NCI-H2171 treated with DMSO at 0.1 percent for 48 hours (cell line): ENCODE measurements around the gene PSMB2.

ENCODE experiments used
- DNase-seq: peaks from one replicate; lab custom pipeline; 2025; lab: John Stamatoyannopoulos, UW

PSMB2 gene

DNA sequence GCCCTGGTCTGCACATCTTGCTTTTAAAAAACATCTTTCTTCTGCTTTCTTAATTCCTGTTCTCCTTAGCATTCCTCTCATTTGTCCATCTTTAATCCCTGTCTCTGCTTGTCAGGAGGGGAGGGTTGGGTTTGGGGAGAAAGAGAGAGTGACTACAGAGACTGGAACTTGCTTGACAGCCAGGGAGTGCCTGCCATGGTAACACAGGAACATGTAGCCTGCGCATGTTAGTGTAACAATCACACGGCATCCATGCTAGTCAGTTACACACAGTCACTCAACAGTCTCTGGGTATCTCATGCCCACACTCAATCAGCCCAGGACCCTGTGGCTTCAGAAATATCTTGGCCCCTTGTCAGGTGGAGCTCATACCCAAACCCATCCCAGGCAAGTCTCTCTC is 69.0 kb downstream of the PSMB2 start:
- no peak for DNase-seq

DNA sequence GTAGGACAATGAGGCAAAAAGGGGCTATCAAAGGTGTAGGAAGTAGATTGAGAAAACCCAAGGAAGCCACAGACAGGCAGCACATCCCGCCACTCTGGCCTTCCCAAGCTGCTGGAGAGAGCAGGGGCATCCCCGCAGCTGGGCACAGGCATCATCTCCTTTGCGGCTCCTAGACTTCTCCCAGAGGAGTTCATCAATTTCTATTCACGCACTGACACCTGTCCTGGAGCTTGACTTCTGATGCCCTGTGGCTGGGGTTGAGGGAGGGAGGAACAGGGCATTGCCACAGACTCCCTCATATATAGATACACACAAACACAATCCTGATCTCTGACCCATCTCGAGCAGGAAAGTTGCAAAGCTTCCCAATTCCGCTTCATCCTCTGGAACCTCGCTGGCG is 70.1 kb downstream of the PSMB2 start:
- DNase-seq, result no peak

DNA sequence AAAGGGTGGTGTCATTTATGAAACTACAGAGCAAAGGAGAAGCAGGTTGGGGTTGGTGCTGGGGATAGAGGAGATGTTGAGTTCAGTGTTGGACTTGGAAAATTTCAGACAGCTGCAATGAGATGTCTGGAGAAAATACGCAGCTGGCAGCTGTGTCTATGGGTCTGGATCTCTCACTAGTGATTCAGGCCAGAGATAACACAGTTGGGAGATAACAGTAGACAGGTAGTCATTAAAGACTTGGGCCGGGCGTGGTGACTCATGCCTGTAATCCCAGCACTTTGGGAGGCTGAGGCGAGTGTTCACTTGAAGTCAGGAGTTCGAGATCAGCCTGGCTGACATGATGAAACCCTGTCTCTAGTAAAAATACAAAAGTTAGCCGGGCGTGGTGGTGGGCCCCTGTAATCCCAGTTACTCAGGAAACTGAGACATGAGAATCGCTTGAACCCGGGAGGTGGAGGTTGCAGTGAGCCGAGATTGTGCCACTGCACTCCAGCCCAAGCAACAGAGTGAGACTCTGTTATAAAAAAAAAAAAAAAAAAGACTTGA is 70.7 kb downstream of the PSMB2 start:
- DNase-seq, result no peak

DNA sequence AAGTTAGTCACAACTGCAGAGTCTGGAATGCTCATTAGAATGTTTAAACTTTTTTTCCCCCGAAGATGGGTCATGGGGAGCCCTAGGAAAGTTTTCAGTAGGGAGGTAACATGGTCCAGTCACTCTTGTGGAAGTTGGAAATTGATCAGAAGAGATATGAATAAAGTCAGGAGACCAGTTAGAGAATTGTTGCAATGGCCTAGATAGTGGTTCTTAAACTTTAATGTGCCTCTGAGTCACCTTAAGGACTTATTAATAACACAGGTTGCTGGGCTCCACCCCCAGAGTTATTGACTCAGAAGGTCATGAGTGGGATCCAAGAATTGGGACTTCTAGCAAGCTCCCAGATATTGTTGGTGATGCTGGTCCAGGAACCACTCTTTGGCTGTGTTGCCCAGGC is 71.4 kb downstream of the PSMB2 start:
- DNase-seq, result no peak

DNA sequence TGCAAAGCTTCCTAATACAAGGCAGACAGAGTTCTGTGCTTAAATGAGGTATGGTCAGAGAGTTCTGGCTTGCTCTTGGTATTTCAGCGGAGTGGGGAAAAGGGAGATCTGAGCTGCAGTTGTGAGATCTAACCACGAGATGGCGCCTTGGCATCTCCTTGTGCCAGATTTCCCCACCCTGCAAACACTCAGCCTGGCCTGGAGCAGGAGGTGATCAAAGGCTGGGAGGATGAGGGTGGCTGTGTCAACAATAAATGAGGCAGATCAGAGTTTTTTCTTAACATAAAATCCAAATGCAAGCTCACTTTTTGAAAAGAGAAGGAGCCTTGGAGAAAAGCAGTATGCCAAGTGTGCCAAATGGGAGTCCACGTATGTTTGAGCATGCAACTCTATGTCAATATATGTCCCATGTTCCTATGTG is 72.3 kb downstream of the PSMB2 start:
- peak; percentile 66 for DNase-seq

DNA sequence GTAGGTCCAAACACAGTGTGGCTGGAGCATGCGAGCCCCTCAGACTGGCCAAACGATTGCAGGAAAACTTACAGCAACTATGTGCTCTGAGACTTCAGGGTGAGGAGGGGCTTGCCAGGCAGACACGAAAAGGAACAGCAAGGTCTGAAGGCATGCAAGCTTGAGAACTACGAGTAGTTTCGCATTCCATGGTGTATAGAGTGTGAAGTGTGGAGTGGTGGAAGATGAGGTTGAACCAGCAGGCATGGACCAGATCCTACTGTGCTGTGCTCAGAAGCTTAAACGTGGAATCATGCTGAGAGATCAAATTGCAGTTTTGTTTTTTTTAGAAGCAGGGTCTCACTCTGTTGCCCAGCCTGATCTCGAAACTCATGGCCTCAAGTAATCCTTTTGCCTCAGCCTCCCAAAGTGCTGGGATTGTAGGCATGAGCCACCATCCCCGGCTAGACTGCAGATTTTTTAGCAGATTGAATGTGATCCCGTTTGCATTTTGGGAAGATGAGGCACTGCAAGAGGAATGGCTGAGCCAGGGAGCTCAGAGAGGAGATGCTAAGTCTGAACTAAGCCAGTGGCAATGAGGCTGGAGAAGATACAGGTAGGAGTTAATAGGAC is 73.3 kb downstream of the PSMB2 start:
- DNase-seq, result no peak

DNA sequence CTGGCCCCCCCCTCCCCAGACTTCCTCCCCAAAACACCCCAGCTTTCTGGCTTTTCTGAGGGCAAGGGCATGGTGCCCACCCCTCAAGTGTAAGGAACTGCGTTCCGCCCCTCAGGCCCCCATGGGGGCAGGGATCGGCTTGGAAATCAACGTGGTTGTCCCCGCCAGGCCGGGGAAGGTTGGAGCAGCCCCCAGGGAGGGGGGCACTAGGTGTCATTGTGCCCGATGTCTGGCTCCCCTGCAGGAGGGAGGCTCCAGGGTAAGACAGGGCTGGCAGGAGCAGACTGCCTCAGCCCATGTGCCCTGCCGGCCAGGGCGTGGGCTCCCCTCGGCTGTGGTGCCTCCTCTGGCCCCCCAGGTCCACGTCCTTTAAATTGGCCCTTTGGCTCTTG is 75.6 kb downstream of the PSMB2 start:
- DNase-seq, result no peak

DNA sequence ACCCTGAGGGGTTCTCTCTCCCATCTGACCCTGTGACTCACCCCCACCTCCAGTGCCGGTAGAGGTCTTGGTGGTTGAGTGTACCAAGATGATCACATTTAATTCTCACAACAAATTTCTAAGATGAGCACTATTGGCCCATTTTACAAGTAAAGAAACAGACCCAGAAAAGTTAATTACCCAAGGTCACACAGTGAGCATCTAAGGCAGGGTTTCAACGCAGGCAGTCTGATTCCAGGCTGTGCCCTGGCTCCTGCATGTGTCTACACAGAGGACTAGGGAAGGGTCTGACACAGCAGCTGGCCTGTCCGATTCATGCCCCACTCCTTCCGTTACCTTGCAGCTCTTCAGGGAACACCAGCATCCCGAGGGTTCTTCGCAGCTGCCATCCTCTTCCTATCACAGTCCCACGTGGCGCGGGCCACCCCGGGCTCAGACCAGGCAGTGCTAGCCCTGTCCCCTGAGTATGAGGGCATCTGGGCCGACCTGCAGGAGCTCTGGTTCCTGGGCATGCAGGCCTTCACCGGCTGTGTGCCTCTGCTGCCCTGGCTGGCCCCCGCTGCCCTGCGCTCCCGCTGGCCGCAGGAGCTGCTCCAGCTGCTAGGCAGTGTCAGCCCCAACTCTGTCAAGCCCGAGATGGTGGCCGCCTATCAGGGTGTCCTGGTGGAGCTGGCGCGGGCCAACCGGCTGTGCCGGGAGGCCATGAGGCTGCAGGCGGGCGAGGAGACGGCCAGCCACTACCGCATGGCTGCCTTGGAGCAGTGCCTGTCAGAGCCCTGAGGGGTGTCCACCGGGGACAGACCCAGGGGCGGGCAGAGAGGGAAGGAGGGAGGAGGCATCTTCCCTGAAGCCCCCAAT is 76.2 kb downstream of the PSMB2 start:
- no peak for DNase-seq

DNA sequence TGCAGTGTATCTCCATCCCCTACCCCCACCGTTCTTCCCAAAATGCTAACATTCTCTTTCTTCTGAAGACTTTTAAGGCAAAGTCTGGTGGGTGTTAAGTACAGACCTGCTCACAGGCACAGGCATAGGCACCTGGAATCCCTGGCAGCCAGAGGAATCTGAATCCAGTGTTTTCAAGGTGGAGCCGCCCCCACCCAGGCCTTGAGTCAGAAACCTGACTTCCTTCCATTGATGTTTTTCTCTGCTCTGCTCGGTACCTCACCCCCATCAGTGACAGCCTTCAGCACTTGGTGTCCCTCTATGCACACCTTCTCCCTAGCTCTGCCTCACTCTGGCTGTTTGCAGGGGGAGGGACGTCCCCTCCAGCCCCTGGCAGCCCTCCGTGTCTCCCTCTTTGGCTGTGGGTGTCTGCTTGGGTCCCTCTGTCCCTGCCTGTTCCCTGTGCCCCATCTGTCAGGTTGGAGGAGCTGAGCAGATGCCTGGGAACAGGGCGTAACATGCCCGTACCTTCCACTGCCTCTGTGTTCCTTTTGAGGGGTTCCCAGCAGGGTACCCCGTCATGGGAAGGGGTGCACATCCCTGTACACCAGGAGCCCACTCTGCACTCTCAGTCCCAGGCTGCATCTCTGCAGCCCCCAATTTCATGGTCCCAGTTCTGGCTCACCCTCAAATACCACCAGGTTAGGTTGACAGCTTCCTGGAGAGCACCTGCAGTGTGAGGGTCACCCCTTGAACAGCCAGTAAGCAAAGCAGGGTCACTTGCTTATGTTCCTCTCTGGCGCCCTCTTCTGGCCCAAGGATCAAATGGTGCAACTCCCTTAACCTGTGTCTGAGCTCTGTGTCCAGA is 77.1 kb downstream of the PSMB2 start:
- DNase-seq, result peak; percentile 67

DNA sequence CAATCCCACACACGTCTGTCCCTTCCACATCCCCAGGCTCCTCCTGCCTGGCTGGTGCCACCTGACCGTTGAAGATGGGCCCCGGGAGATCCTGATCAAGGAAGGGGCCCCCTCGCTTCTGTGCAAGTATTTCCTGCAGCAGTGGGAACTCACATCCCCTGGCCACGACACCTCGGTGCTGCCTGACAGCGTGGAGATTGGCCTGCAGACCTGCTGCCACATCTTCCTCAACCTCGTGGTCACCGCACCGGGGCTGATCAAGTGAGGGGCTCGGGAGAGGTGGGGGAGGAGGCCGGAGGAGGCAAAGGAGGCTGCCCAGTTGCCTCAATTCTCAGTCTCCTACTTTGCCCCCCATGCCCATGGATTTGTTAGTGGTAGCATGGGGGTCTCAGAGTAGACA is 78.2 kb downstream of the PSMB2 start:
- DNase-seq, result no peak

DNA sequence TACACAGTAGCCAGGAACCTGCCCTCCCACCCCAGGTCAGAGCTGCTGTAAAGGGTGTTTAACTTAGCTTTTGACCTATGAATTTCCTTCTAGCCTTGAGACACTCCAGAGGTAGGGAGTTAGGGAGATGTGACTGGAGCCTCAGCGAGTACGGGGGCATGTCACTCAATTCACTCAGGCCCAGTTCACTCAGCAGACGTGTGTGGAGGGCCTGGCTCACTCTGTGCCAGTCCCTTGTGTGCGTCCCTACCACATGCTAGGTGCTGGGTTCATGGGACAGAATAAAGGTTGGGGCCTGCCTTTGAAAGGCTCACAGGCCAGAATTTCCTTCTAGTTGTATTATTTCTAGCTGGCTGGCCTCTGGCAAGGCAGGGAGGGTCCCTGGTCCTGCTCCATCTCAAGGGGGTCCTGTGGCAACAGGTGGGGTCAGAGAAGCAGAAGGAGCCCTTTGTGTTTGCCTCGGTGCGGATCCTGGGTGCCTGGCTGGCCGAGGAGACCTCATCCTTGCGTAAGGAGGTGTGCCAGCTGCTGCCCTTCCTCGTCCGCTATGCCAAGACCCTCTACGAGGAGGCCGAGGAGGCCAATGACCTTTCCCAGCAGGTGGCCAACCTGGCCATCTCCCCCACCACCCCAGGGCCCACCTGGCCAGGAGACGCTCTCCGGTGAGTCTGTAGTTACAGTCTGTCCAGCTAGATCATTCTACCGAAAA is 79.2 kb downstream of the PSMB2 start:
- no peak for DNase-seq

DNA sequence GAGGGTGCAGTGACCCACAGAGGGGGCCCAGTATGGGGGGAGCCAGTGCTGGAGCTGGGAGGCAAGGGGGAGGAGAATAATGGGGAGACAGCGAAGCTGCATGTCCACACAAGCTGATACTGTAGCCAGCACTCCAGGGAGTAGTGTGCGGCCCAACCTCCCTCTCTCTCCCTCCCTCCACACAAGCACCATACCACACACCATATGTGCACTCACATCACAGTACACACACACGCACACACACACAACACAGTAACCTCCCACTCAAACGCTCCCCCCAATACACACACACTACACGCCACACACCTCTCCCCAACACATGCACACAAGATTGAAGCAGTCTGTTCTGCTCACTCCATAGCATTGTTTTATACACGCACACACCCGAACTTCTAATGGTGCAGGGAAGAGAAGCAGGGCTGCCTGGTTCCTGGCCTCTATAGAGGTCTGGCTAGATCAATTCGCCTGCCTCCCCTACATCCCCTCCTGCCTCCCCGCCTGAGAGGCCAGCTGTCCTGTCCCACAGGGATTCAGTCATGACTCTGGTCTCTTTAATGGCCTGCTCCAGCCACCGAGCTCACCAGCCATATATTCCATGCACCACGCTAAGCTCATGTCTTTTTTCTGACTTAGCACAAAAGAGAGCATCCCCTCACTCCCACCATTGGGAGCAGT is 79.9 kb downstream of the PSMB2 start:
- no peak for DNase-seq

DNA sequence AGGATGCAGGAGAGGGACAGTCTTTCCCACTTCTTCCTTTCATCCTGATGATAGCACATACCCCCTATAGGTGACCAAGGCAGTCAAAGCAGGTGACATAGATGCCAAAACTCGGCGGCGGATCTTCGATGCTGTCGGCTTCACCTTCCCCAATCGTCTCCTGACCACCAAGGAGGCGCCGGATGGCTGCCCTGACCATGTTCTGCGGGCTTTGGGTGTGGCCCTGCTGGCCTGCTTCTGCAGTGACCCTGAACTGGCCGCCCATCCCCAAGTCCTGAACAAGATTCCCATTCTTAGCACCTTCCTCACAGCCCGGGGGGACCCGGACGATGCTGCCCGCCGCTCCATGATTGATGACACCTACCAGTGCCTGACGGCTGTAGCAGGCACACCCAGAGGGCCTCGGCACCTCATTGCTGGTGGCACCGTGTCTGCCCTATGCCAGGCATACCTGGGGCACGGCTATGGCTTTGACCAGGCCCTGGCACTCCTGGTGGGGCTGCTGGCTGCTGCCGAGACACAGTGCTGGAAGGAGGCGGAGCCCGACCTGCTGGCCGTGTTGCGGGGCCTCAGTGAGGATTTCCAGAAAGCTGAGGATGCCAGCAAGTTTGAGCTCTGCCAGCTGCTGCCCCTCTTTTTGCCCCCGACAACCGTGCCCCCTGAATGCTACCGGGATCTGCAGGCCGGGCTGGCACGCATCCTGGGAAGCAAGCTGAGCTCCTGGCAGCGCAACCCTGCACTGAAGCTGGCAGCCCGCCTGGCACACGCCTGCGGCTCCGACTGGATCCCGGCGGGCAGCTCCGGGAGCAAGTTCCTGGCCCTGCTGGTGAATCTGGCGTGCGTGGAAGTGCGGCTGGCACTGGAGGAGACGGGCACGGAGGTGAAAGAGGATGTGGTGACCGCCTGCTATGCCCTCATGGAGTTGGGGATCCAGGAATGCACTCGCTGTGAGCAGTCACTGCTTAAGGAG is 80.8 kb downstream of the PSMB2 start:
- DNase-seq, result no peak

DNA sequence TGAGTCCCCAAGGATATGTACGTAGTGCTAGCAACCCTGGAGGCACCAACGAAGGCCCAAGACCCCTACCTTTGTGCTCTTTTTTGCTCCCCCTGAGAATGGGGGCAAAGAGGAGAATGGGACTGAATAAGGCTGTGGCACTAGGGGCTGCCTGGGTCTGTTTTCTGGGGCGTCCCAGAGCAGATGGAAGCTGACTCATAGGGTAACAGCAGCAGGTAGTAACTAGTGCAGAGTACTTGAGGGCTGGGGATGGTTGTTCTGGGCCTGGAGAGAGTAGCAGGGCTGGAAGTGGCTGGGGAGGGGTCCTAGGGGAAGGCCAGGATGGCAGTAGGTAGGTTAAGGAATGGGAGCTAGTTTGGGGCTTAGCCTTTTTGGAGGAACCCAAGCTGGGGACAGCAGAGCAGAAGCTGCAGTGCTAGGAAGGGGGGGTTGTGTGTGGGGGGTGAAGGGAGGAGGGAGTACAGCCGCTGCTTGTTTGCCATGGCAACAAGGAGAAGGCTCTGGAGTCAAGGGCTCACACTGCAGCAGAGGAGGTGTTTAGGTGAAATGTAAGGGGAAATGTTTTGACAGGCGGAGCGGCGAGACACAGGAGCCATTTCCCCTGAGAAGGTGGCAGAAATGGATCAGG is 81.9 kb downstream of the PSMB2 start:
- no peak for DNase-seq

DNA sequence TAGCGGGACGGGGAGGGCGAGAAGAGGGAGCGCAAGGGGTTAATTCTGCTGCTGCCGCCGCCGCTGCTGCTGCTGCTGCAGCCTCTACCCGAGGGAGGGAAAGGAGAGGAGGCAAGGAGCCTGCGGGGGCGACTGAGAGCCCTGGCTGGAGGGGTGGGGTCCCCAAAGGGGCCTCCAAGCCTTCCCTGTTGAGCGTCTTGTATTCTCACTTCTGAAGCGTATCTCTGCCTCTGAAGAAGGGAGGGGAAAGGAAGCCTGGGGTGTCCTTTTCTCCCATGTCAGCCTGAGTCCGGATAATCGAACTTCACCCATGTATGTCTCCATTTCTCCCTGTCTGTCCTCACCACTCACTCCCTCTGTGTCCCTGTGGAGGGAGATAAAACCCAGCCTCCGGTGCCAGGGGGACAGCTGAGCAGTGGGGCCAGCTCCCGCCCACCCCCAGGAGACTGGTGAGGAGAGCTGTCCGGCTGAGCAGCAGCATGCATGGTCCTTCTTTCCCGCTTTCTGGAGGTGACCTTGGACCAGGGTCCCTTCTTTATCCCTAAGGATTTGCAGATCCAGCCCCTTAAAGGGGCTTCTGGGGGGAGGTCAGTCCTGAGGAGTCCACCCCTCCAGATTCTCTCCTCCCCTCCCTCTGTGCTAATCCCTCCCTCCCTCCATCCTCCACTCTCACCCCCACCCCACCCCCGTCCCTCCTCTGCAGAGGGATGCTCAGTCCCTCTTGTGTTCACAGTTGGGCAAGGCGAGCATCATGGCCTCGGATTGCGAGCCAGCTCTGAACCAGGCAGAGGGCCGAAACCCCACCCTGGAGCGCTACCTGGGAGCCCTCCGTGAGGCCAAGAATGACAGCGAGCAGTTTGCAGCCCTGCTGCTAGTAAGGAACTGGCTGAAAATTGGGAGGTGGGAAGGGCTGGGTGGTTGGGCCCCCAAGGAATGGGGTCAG is 82.7 kb downstream of the PSMB2 start:
- peak; percentile 24 for DNase-seq

DNA sequence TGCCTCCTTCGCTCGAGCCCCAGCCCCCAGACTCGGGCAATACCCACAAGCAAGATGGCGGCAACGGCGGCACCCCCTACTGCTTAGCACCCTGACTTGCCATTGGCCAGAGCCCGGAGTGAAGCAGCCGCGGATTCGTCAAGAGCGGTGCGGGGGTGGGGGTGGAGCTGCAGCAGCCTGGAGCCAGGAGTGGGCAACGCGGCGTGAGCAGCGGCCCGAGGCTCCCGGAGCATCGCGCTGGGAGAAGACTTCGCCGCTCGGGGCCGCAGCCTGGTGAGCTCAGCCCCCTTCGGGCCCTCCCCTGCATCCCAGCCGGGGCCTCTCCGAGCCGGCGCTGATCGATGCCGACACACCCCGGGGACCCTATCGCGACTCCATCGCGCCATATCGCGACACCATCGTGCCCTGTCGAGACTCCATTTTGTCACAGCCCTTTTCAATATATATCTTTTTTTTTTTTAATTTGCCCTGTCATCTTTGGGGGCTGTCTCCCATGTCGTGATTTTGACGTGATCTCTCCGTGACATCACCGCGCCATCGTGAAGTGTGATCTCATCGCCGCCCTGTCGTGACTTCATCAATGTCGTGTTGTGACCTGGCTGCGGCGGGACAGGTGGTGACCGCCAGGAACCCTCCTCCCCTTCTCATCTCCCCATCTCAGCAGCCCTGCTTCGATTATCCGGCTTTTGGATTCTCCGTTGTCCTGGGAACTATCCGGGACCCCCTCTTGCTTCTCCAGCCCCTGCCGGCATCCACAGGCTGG is 83.5 kb downstream of the PSMB2 start, which contains the start of gene NCDN:
Gene NCDN (plus strand): TSS at position 189 of the 763 bp plus-strand sequence. CDS start 392 bp downstream, at position 581.
- DNase-seq, result peak; percentile 96

DNA sequence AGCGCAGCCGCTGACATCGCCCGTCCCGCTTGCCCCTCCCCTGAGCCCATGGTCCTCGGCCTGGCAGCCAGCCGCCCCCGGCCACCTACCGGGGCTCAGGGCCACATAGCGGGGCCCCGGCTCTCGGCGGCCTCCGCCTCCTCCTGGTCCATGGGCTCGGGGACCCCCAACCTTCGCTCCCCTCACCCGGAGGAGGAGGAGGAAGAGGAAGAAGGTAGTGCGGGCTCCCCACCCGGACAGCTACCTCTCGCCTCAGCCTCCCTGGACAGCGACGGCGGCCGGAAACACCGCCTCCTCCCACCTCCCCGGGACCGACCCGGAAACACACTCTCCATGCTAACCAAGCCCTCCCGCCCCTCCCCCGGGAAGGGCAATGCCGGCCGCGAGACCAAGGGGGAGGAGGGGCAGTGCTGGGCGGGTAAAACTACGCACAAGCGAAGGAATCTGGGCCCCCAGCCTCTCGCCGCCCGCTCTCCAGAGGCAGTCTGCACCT is 84.2 kb downstream of the PSMB2 start, which contains the start of gene KIAA0319L:
Gene KIAA0319L (minus strand): TSS at position 286 of the 493 bp plus-strand sequence. CDS start 2,912 bp downstream, outside the sequence.
- DNase-seq, result no peak
